Effector CD8-positive, alpha-beta T cell (primary cell): Measurements from ENCODE around the gene ZNF438.
"Not testable (repeated sequence)": the region's sequence is repeated elsewhere in the genome, so short reads cannot be mapped to it uniquely, and the experiment has no call there.

ENCODE experiments used
- DNase-seq: peaks from one replicate; lab custom pipeline; 2025; lab: John Stamatoyannopoulos, UW

Gene ZNF438

GRCh38 chr10:30940256-30940655, 91.4 kb downstream of the ZNF438 start:
- DNase-seq = no peak

DNA sequence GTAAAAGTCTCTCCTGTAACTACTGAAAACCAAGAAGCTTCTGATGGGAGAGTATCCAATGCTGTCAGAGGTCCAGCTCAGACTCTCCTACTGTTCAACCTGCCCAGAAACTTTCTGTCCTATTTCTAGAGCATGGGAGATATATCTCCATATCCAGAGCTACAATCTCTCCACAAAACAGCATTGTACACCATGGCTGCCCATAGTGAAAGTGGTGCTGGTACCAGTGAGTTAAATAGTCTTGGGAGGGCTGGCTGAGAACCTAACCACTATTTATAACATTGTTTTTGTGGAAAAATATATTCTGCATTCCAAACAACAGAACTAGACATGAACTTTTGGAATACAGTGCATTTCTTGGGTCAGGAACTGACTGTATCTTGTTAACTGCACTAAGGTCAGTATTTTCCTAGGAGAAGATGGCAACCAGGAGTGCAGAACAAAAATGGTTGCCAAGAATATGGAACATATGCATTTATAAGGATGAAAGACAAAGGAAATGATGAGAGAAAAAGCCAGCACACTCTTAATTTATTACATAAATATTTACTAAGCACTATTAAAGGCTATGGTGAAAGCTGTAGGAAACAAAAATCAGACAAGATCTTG, 91.9 kb downstream of the ZNF438 start:
- no peak for DNase-seq

DNA sequence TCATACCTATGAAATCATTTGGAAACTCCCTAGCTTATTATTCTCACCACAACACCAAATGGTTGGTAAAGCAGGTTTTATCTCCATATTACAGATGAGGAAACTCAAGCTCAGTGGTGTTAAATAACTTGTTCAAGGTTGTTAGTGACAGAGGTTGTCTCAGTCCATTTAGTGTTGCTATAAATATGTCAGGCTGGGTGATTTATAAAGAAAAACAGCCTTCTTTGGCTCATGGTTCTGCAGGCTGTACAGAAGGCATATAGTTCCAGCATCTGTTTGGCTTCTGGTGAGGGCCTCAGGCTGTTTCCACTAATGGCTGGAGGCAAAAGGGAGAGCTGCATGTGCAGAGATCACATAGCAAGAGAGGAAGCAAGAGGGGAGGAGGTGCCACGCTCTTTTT, 96.6 kb downstream of the ZNF438 start:
- DNase-seq = no peak

DNA sequence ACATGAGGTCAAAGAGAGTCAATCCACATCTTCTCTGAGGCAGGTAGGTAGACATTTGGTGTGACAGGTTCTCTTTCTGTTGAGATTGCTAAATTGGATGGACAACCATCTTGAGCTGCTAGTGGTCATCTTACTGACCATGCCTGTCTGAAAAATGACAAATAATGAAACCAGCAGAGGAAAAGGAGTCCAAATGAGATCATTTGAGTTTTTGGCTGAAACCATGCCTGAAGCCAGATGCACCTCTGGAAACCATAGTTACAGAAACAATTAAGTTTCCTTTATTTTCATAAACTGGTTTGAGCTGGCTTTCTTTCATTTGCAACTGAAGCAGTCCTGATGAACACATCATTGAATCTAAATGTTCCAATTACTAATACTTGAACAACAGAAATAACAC, 100.6 kb downstream of the ZNF438 start:
- DNase-seq = no peak

GRCh38 chr10:30929901-30930520, 101.7 kb downstream of the ZNF438 start:
- DNase-seq = no peak

DNA sequence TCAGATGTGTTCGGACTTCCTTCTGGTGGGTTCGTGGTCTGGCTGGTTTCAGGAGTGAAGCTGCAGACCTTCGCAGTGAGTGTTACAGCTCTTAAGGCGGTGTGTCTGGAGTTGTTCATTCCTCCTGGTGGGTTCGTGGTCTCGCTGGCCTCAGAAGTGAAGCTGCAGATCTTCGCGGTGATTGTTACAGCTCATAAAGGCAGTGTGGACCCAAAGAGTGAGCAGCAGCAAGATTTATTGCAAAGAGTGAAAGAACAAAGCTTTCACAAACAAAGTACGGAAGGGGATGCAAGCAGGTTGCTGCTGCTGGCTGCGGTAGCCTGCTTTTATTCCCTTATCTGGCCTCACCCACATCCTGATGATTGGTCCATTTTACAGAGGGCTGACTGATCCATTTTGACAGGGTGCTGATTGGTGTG, 102.3 kb downstream of the ZNF438 start:
- DNase-seq = not testable (repeated sequence)

- DNase-seq = no peak
Observed at GRCh38 chr10:30928742-30929141, 102.9 kb downstream of the ZNF438 start.

- no peak for DNase-seq
Observed at GRCh38 chr10:30918651-30919050, 113.0 kb downstream of the ZNF438 start.

- DNase-seq = no peak
Observed at GRCh38 chr10:30917789-30918188, 113.9 kb downstream of the ZNF438 start.

DNA sequence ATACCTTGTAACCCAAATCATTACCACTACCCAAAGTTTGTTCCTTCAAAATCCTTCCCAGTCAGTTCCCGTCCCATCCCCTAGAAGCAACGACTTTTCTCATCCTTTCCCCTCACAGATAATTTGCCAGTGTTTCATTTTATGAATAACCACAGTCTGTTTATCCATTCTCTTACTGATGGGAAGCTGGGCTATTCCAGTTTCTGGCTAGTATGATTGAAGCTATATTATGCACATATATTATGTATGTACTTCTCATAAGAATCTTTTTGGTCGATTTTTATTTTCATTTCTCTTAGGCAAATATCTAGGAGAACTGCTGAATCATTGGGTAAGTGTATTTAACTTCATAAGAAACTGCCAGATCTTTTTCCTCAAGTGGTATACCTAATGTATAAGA, 114.6 kb downstream of the ZNF438 start:
- DNase-seq = no peak

DNA sequence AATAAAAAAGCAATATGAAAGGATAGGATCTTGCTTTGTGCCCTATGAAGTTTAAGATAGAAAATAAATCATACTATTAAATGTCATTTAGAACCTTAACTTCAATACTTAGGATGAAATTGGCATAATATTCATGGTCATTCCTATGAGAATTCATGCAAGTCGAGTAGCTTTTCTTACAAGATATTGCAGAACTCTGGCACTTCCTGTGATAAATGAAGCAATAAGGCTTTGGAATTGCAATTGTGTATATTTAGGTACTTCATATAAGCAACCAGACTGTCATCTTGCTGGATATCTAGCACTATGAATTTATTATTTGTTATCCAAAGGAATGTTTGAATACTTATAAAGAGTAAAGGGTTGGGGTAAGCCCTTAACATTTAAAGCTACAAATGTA, 116.5 kb downstream of the ZNF438 start:
- DNase-seq = no peak

- DNase-seq = no peak
Observed at GRCh38 chr10:30911303-30911863, 120.3 kb downstream of the ZNF438 start.

DNA sequence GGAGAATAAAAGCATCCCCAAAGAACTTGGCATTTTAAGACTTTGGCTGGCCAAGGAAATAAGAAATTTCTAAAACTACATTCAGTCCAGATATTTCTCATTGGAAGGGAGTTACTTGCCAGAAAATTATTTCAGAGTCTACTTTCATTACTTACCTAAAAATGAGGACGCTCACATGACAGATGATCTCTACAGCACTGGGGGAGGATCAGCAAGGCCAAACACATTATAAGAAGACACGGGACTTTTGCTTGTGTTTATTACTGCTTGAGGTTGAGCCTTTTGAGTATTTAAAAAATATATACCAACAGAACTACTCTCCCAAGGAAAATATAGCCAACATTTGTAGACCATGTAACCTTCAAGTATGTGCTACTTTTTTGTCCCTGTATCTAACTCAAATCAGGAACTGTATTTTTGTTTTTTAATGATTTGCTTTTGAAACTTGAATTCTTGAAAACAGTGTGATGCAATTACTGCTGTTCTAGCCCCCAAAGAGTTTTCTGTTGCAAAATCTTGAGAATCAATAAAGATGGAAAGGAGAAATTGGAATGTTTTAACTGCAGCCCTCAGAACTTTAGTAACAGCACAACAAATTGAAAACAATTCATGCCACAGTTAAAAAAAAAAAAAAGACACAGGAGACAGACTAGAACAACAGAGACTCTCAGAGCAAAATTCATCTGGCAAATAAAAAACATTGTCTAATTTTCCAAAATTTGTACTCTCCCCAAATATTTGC, 128.1 kb downstream of the ZNF438 start:
- no peak for DNase-seq

DNA sequence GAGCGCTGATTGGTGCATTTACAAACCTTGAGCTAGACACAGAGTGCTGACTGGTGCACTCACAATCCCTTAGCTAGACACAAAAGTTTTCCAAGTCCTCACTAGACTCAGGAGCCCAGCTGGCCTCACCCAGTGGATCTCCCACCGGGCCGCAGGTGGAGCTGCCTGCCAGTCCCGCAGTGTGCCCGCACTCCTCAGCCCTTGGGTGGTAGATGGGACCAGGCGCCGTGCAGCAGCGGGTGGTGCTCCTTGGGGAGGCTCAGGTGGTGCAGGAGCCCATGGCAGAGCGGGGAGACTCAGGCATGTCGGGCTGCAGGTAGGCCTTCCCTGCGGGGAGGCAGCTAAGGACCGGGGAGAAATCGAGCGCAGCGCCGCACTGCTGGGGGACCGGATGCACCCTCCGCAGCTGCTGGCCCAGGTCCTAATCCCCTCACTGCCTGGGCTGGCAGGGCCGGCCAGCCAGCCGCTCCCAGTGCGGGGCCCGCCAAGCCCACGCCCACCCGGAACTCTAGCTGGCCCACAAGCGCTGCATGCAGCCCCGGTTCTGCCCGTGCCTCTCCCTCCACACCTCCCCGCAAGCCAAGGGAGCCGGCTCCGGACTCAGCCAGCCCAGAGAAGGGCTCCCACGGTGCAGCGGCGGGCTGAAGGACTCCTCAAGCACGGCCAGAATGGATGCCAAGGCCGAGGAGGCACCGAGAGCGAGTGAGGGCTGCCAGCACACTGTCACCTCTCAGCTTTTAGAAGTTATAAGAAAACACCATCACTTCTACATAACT, 128.9 kb downstream of the ZNF438 start:
- no peak for DNase-seq

GRCh38 chr10:30901487-30901886, 130.2 kb downstream of the ZNF438 start:
- DNase-seq = not testable (repeated sequence)

GRCh38 chr10:30898964-30899363, 132.7 kb downstream of the ZNF438 start:
- DNase-seq = no peak

DNA sequence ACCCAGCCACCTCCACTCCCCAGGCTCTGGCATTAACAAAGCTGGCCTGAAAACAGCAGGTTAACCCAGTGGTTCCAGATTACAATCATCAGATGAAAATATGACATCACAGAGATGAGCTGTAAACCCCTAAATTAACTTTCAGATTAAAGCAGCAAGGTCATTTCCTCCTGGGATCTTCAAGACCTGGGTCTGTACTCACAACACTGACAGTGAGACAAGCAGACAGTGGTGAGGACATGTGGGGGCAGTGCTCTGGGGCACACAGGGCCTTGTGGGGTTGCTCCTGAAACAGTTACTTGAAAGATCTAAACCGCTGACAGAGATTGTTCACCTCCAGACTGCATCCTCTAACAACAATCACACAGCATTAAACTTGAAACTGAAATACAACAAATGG, 134.1 kb downstream of the ZNF438 start:
- no peak for DNase-seq

DNA sequence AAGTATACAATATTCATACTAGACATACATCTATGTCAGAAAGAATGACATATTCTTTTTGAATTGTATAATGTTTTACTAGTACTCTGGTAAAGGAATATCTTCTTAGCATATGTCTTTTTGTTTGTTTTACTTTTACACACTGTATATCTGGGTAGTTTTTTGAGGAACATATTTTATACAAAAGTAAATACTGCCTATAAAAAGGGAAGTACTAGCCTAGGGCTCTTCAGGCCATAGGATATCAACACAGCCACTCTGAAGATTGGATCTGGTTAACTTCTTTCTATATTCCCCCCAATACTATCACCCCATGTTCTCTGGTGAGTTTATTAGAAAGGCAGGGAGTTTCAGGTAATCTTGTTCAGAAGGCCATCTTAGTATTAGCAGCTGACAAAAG, 134.6 kb downstream of the ZNF438 start:
- DNase-seq = no peak

DNA sequence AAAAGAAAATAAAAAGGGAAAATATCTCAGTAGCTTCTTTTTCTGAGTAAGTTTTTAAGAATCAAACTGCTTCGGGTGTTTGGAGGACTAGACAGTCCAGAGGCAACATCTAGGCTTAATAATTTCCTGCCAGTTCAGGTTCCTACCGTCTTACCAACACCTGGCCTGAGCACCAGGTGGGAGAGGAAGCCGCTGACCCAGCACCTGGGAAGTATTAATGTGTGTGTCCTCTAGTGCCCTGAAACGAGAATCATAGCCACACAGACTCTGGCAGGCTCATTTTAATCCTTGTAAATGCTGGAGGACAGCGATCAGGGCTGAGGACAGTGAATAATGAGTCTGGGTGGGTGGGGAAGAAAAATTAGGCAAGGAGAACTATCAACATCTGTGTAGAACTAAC, 137.4 kb downstream of the ZNF438 start:
- DNase-seq = no peak

GRCh38 chr10:30893208-30893607, 138.5 kb downstream of the ZNF438 start:
- DNase-seq = no peak

DNA sequence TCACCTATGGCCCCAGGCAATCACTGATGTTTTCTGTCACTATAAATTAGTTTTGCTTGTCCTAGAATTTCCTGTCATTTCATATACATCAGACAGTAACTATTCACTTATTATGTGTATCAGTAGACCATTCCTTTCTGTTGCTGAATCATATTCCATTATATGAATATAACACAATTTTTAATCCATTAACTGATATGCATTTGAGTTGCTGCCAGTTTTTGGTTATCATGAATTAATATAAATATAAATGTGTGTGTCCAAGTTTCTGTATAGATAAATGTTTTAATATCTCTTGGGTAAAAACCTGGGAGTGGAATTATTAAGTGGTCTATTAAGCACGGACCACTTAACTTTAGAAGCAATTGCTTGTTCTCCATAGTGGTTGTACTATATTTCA, 143.8 kb downstream of the ZNF438 start:
- DNase-seq = no peak

DNA sequence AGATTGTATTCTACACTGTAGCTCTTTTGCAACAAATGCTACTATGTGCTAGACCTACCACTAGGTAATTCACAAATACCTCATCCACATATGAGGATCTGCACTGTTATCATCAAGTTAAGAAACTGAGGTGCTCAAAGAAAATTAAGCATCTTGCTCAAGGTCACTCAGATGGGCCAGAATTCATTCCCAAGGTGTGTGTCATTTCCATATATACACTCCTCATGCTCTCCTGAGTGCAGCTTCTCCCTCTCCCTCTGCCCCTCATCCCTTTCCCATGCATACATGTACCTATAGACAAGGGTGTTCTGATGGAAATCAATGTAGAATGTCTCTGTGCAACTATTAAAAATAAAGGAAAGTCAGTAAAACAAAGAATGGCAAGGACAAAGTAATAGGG, 146.2 kb downstream of the ZNF438 start:
- no peak for DNase-seq
